Activated naive CD8-positive, alpha-beta T cell treated with anti-CD3 and anti-CD28 coated beads, Interleukin-2, amount 10 ng/mL, durations not matched to agents 7 days and 5 days (primary cell): ENCODE results near the gene ACADVL. TPM values are rescaled to one million over a fixed set of nuclear protein-coding genes. Genes with fewer than 3 reads are reported as not detected.
"Not testable (repeated sequence)": the region's sequence is repeated elsewhere in the genome, so short reads cannot be mapped to it uniquely, and the experiment has no call there.

Experiments
- ATAC-seq: fragments of 150-1000 bp; cut with Tn5 transposase; one replicate; pipeline ENCODE4 v1.10.0; 2021; ENCODE audit warnings: low read depth, moderate library complexity
- POLR2A ChIA-PET: fragments of 350-600 bp; sonication (Branson Sonifier 250); formaldehyde crosslinking; loops from one replicate; lab custom pipeline; 2021; ENCODE audit warnings: antibody characterized with exemption; lab: Charles Lee
- DNase-seq: peaks from one replicate; pipeline ENCODE4 v3.0.0; 2021
- H3K27ac Mint-ChIP-seq: one replicate; pipeline ENCODE4 v1.8.0; 2022; ENCODE audit warnings: mild to moderate bottlenecking, mixed read lengths
- H3K27me3 Mint-ChIP-seq: one replicate; pipeline ENCODE4 v1.8.0; 2022; ENCODE audit warnings: mild to moderate bottlenecking, moderate library complexity, mixed read lengths
- H3K36me3 Mint-ChIP-seq: one replicate; pipeline ENCODE4 v1.8.0; 2021; ENCODE audit warnings: mild to moderate bottlenecking, mixed read lengths
- H3K4me1 Mint-ChIP-seq: one replicate; pipeline ENCODE4 v1.8.0; 2021; ENCODE audit warnings: mixed read lengths
- H3K4me3 Mint-ChIP-seq: one replicate; pipeline ENCODE4 v1.8.0; 2022; ENCODE audit warnings: mild to moderate bottlenecking, moderate library complexity, mixed read lengths
- H3K9me3 Mint-ChIP-seq: one replicate; pipeline ENCODE4 v1.8.0; 2021; ENCODE audit warnings: mixed read lengths
- total RNA-seq, 2 experiments: library from RNA; stranded (reverse); gene quantifications; one replicate each; pipeline ENCODE4 v1.2.3, GENCODE V29; 2021

The ACADVL gene
- 100 to 1,000 TPM; 417 to 434 TPM for total RNA-seq

GRCh38 chr17:7219812-7220592 is at the start of gene ACADVL, which contains the start of gene DLG4:
Gene ACADVL (plus strand): TSS chr17:7219938. CDS start chr17:7219985, 47 bp downstream.
Gene DLG4 (minus strand): TSS chr17:7219836.
- H3K4me1 Mint-ChIP-seq, result peaks cover 42% of the 10 kb centered on the region
- no peaks in the 10 kb centered on the region for H3K27me3 Mint-ChIP-seq
- peak within 1 kb of the TSS; percentile 97 for H3K4me3 Mint-ChIP-seq
- peak within 1 kb of the TSS; percentile 95 for H3K27ac Mint-ChIP-seq
- DNase-seq, result peak; percentile 82
- POLR2A ChIA-PET, result interaction anchor here (0.6 to 8.9 kb wide), 13 partner anchors 10 to 185 kb away, joined by 3 to 162 read pairs (median 3); partner anchors contain the start of genes ACAP1, CTDNEP1, DVL2 and ELP5
- peaks cover 3% of the 10 kb centered on the region for H3K36me3 Mint-ChIP-seq
- no peaks in the 10 kb centered on the region for H3K9me3 Mint-ChIP-seq
- peak; percentile 74 for ATAC-seq

- not testable (repeated sequence) for H3K4me1 Mint-ChIP-seq, H3K4me3 Mint-ChIP-seq, ATAC-seq
Measured at GRCh38 chr17:7172522-7173191, 47.1 kb upstream of the ACADVL start.

GRCh38 chr17:7173687-7174602 is 45.8 kb upstream of the ACADVL start:
- H3K4me3 Mint-ChIP-seq, result no peak overlapping the region
- DNase-seq, result peak; percentile 68
- H3K27ac Mint-ChIP-seq, result no peak overlapping the region
- H3K27me3 Mint-ChIP-seq, result peaks cover 15% of the 10 kb centered on the region
- no peaks in the 10 kb centered on the region for H3K9me3 Mint-ChIP-seq
- no peaks in the 10 kb centered on the region for H3K36me3 Mint-ChIP-seq
- H3K4me1 Mint-ChIP-seq, result peaks cover 9% of the 10 kb centered on the region
- POLR2A ChIA-PET, result no interaction called here
- ATAC-seq, result peak; percentile 83

More at GRCh38 chr17:7172522-7173191, 47.1 kb upstream of the ACADVL start:
- H3K9me3 Mint-ChIP-seq, POLR2A ChIA-PET, H3K27ac Mint-ChIP-seq, H3K27me3 Mint-ChIP-seq, DNase-seq, H3K36me3 Mint-ChIP-seq: not testable (repeated sequence)

GRCh38 chr17:7174603-7175326 is 45.0 kb upstream of the ACADVL start:
- no peaks in the 10 kb centered on the region for H3K36me3 Mint-ChIP-seq
- POLR2A ChIA-PET, result no interaction called here
- H3K27ac Mint-ChIP-seq, result no peak overlapping the region
- H3K4me3 Mint-ChIP-seq, result no peak overlapping the region
- no peaks in the 10 kb centered on the region for H3K9me3 Mint-ChIP-seq
- peaks cover 15% of the 10 kb centered on the region for H3K27me3 Mint-ChIP-seq
- H3K4me1 Mint-ChIP-seq, result peaks cover 9% of the 10 kb centered on the region
- DNase-seq (no peak), ATAC-seq (no peak)

- POLR2A ChIA-PET, result no interaction called here
- peaks cover 15% of the 10 kb centered on the region for H3K27me3 Mint-ChIP-seq
- no peaks in the 10 kb centered on the region for H3K9me3 Mint-ChIP-seq
- peaks cover 9% of the 10 kb centered on the region for H3K4me1 Mint-ChIP-seq
- no peaks in the 10 kb centered on the region for H3K36me3 Mint-ChIP-seq
- DNase-seq, result no peak
- no peak for ATAC-seq
- no peak overlapping the region for H3K4me3 Mint-ChIP-seq
- H3K27ac Mint-ChIP-seq, result no peak overlapping the region
Measured at GRCh38 chr17:7175330-7175733, 44.4 kb upstream of the ACADVL start.

GRCh38 chr17:7176107-7176840 is 43.5 kb upstream of the ACADVL start:
- DNase-seq (no peak), ATAC-seq (no peak)
- peaks cover 9% of the 10 kb centered on the region for H3K4me1 Mint-ChIP-seq
- POLR2A ChIA-PET, result no interaction called here
- H3K4me3 Mint-ChIP-seq, result no peak overlapping the region
- H3K27me3 Mint-ChIP-seq, result peaks cover 15% of the 10 kb centered on the region
- H3K36me3 Mint-ChIP-seq, result no peaks in the 10 kb centered on the region
- no peaks in the 10 kb centered on the region for H3K9me3 Mint-ChIP-seq
- no peak overlapping the region for H3K27ac Mint-ChIP-seq

GRCh38 chr17:7176841-7177190 is 42.9 kb upstream of the ACADVL start:
- Mint-ChIP-seq H3K9me3 (no peaks in the 10 kb centered on the region), H3K4me3 (peak overlapping the region; percentile 33), H3K4me1 (peaks cover 9% of the 10 kb centered on the region), H3K27ac (no peak overlapping the region), H3K27me3 (peaks cover 15% of the 10 kb centered on the region), H3K36me3 (no peaks in the 10 kb centered on the region)
- ATAC-seq, result no peak
- DNase-seq, result no peak
- POLR2A ChIA-PET, result interaction anchor here (1.2 kb wide), 1 partner anchor 43 kb away, joined by 3 read pairs; no protein-coding TSS in a partner anchor

- H3K4me1 Mint-ChIP-seq, result peaks cover 9% of the 10 kb centered on the region
- POLR2A ChIA-PET, result interaction anchor here (1.2 kb wide), 1 partner anchor 44 kb away, joined by 3 read pairs; no protein-coding TSS in a partner anchor
- H3K4me3 Mint-ChIP-seq, result peak overlapping the region; percentile 74
- ATAC-seq (peak; percentile 62), DNase-seq (peak; percentile 67)
- H3K27ac Mint-ChIP-seq, result peak overlapping the region; percentile 3
- no peaks in the 10 kb centered on the region for H3K9me3 Mint-ChIP-seq
- H3K36me3 Mint-ChIP-seq, result no peaks in the 10 kb centered on the region
- H3K27me3 Mint-ChIP-seq, result peaks cover 15% of the 10 kb centered on the region
Measured at GRCh38 chr17:7177191-7177953, 42.4 kb upstream of the ACADVL start.

GRCh38 chr17:7177954-7178477 is 41.7 kb upstream of the ACADVL start:
- H3K36me3 Mint-ChIP-seq, result no peaks in the 10 kb centered on the region
- no peak overlapping the region for H3K27ac Mint-ChIP-seq
- POLR2A ChIA-PET, result interaction anchor here (1.2 kb wide), 1 partner anchor 45 kb away, joined by 3 read pairs; no protein-coding TSS in a partner anchor
- peaks cover 15% of the 10 kb centered on the region for H3K27me3 Mint-ChIP-seq
- peak overlapping the region; percentile 74 for H3K4me3 Mint-ChIP-seq
- ATAC-seq (no peak), DNase-seq (no peak)
- peaks cover 9% of the 10 kb centered on the region for H3K4me1 Mint-ChIP-seq
- no peaks in the 10 kb centered on the region for H3K9me3 Mint-ChIP-seq

GRCh38 chr17:7178973-7179316 is 40.8 kb upstream of the ACADVL start:
- Mint-ChIP-seq H3K4me3 (no peak overlapping the region), H3K9me3 (no peaks in the 10 kb centered on the region), H3K27me3 (peaks cover 12% of the 10 kb centered on the region), H3K36me3 (no peaks in the 10 kb centered on the region), H3K27ac (no peak overlapping the region), H3K4me1 (peaks cover 9% of the 10 kb centered on the region)
- ATAC-seq (no peak), DNase-seq (no peak)
- POLR2A ChIA-PET, result interaction anchor here (0.6 kb wide), 1 partner anchor 13 kb away, joined by 5 read pairs; no protein-coding TSS in a partner anchor
